Right atrium auricular region (tissue), 2 donors: Measurements from ENCODE around the gene SS18L1. TPM values are rescaled to one million over a fixed set of nuclear protein-coding genes. Genes with fewer than 3 reads are reported as not detected.

Experiments
- DNase-seq: peaks from one replicate; pipeline ENCODE4 v3.0.0-alpha.2; 2019; ENCODE audit warnings: low spot score
- H3K27ac ChIP-seq, 2 donors: fragments of 200-600 bp; sonication (generic); 1 replicate in 1 of 2; 2 replicates in 1 of 2; pipeline ENCODE4 v1.5.1; 2016 to 2019
- H3K27me3 ChIP-seq, 2 donors: fragments of 200-600 bp; sonication (generic); one replicate each; pipeline versions ENCODE4 v1.5.1 to v1.6.0; 2017 to 2019
- H3K36me3 ChIP-seq: fragments of 200-600 bp; sonication (generic); one replicate; pipeline ENCODE4 v1.5.1; 2016
- H3K4me1 ChIP-seq, 2 donors: fragments of 200-600 bp; sonication (generic); one replicate each; pipeline versions ENCODE4 v1.5.1 to v1.6.0; 2017 to 2019
- H3K4me3 ChIP-seq, 2 donors: fragments of 200-600 bp; sonication (generic); 1 replicate in 1 of 2; 2 replicates in 1 of 2; pipeline ENCODE4 v1.5.1; 2017 to 2019; ENCODE audit warnings: mild to moderate bottlenecking in 1 of 2, moderate library complexity in 1 of 2
- H3K9me3 ChIP-seq, 2 donors: fragments of 200-600 bp; sonication (generic); one replicate each; pipeline ENCODE4 v1.5.1; 2019
- total RNA-seq, 2 donors: library from RNA; depleted of rRNA; stranded (reverse); fragments of >200 nt; gene quantifications; one replicate each; pipeline ENCODE4 v1.1.0, GENCODE V29; 2016
- TF ChIP-seq, protein P1 (sequence below), 2 donors: fragments of 200-600 bp; sonication (generic); IDR thresholded peaks; one replicate each; pipeline ENCODE4 v1.5.1; 2019; ENCODE audit warnings: antibody characterized with exemption in 2 of 2

Gene SS18L1
- total RNA-seq, 2 donors from 2014 or later: 8.3 to 9.0 TPM

DNA sequence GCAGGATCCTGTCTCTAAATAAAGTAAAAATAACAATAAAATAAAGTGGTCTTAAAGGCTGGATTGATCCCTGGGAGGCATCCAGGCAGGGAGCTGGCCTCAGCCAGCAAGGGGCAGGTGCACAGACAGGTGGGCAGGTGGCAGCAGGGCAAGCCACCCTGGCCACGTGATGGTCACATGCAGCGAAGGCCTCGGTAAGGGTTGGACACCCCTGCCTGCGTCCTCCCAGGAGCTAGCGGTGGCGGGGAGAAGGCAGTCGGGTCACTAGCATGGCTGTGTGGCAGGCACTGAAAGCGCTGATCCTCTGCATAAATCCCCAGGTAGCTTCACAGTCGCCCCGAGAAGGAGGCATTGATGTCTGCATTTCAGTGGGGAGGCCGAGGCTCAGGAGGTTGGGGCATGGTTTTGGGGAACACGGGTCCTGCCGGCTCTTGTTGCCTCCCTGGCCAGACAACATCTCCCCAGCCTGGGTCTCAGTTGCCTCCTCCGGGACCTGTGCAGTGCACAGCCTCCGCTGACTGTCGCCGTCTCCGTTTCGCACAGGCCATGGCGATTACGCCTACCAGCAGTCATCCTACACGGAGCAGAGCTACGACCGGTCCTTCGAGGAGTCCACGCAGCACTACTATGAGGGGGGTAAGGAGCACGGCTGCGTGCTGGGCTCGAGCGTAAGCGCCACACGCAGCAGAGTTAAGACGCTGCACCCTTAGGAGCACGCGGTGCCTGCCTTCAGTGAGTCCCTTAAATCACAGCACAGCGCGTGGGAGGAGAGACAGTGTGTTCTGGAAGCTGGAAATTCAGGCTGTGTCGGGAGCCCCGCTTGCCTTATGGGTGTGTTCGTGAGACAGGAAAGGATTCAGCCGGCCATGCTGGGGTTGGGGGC is 21.6 kb downstream of the SS18L1 start:
- Histone ChIP-seq H3K4me1 (no peaks in the 10 kb centered on the region), H3K27me3 (no peaks in the 10 kb centered on the region), H3K9me3 (no peaks in the 10 kb centered on the region), H3K4me3 (no peak overlapping the region), H3K36me3 (peaks cover 61% of the 10 kb centered on the region), H3K27ac (no peak overlapping the region)
- no peak for DNase-seq
- TF ChIP-seq, protein P1, sequence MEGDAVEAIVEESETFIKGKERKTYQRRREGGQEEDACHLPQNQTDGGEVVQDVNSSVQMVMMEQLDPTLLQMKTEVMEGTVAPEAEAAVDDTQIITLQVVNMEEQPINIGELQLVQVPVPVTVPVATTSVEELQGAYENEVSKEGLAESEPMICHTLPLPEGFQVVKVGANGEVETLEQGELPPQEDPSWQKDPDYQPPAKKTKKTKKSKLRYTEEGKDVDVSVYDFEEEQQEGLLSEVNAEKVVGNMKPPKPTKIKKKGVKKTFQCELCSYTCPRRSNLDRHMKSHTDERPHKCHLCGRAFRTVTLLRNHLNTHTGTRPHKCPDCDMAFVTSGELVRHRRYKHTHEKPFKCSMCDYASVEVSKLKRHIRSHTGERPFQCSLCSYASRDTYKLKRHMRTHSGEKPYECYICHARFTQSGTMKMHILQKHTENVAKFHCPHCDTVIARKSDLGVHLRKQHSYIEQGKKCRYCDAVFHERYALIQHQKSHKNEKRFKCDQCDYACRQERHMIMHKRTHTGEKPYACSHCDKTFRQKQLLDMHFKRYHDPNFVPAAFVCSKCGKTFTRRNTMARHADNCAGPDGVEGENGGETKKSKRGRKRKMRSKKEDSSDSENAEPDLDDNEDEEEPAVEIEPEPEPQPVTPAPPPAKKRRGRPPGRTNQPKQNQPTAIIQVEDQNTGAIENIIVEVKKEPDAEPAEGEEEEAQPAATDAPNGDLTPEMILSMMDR (IDR thresholded peaks at IDR 0.05): no peak

DNA sequence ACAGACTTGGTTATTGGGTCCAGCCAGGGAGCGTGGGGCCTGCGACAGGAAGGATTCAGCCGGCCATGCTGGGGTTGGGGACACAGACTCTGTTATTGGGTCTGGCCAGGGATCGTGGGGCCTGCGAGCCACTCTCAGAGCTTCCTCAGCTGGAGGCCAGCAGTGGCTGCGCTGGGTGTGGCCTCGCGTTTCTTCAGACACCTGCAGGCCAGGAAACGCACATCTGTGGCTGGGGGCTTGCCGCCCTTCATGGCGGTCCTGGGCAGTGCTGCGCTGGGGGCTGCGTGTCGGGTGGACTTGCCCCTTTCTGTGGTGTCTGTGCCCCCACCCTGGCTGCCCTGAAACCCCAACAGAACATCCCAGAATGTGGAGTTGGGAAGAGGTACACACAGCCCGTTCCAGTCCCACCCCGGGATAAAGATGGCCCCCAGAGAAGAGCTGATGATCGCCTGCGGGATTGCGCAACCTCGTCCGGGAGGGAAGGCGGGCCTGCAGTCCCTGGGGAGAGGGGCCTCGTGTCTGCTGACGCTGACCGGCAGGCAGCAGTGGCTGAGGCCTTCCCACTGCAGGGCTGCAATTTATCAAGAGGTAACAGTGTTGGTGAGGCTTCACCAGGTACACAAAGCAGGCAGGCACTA is 22.3 kb downstream of the SS18L1 start:
- TF ChIP-seq, protein P1 (IDR thresholded peaks at IDR 0.05): no peak
- DNase-seq: no peak
- no peaks in the 10 kb centered on the region for H3K27me3 ChIP-seq
- no peak overlapping the region for H3K27ac ChIP-seq
- H3K4me1 ChIP-seq: no peaks in the 10 kb centered on the region
- H3K36me3 ChIP-seq: peaks cover 61% of the 10 kb centered on the region
- H3K4me3 ChIP-seq: no peak overlapping the region
- no peaks in the 10 kb centered on the region for H3K9me3 ChIP-seq

DNA sequence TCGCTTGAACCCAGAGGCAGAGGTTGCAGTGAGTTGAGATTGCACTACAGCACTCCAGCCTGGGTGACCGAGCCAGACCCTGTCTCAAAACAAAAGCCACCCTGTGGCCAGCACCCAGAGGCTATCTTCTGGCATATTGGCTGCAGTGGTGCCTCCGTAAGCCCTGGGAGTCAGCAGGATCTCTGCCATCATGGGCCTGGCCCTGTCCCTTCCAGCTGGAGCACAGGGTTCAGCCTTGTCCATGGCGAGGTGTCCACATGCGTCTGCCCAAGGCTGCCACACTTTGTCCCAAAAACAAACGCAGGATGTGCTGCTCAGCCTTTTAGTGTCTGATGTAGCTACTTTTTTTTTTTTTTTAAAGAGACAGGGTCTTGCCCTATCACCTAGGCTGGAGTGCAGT is 23.9 kb downstream of the SS18L1 start:
- H3K27ac ChIP-seq: no peak overlapping the region
- H3K9me3 ChIP-seq: no peaks in the 10 kb centered on the region
- no peaks in the 10 kb centered on the region for H3K27me3 ChIP-seq
- H3K4me1 ChIP-seq: no peaks in the 10 kb centered on the region
- DNase-seq: no peak
- H3K4me3 ChIP-seq: no peak overlapping the region
- peaks cover 47% of the 10 kb centered on the region for H3K36me3 ChIP-seq
- TF ChIP-seq, protein P1 (IDR thresholded peaks at IDR 0.05): no peak

DNA sequence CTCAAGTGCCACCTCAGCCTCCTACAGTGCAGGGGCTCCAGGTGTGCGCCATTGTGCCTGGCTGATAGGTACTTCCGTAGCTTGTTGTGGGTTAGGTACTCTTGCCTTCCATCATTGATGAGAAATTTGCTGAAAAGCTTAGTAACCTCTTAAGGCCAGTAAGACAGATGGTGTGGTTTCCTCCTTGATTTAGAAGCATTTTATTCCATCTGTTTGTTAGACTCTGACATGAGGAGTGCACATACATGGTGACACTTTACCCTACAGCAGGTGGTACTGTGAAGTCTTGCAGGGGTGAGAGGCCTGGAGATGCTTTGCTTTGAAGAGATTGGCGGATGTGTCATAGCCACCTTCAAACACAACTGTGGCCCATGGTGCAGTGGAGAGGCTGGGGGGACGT is 24.5 kb downstream of the SS18L1 start:
- no peaks in the 10 kb centered on the region for H3K9me3 ChIP-seq
- H3K36me3 ChIP-seq: peaks cover 46% of the 10 kb centered on the region
- no peaks in the 10 kb centered on the region for H3K4me1 ChIP-seq
- no peak overlapping the region for H3K27ac ChIP-seq
- no peak for DNase-seq
- no peak overlapping the region for H3K4me3 ChIP-seq
- TF ChIP-seq, protein P1 (IDR thresholded peaks at IDR 0.05): no peak
- no peaks in the 10 kb centered on the region for H3K27me3 ChIP-seq

DNA sequence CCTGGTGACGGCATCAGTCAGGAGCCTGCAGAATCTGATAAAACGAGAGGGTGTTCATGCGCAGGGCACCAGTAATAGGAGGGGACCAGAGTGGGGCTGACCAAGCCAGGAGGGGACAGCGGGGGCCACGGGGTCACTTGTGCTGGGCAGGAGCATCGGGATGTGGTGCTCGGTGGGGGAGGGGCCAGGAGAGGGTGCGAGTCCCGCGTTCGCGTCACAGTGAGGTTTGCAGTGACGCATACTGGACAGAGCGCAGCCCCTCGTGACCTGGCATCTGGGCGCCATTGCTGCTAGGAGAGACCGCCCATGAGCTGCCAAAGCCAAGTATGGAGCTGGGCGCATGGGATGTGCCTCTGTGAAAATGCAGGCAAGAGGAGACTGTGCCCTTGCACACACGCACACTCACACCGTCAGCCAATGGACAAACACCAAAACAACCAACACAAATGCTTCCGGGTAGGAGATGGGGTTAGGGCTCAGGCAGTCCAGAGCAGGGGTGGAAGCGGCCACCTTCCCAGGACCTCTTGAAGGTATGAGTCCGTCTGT is 25.4 kb downstream of the SS18L1 start:
- no peaks in the 10 kb centered on the region for H3K9me3 ChIP-seq
- no peak for DNase-seq
- H3K27me3 ChIP-seq: no peaks in the 10 kb centered on the region
- TF ChIP-seq, protein P1 (IDR thresholded peaks at IDR 0.05): no peak
- H3K36me3 ChIP-seq: peaks cover 41% of the 10 kb centered on the region
- H3K4me1 ChIP-seq: no peaks in the 10 kb centered on the region
- H3K27ac ChIP-seq: no peak overlapping the region
- H3K4me3 ChIP-seq: no peak overlapping the region
